Breast epithelium (tissue), 3 donors: Measurements from ENCODE around the gene CHRNA9.

ENCODE experiments used
- POLR2AphosphoS5 ChIP-seq, 3 donors: sonication (generic); formaldehyde crosslinking; IDR thresholded peaks; one replicate each; pipeline ENCODE4 v1.6.1; 2017; ENCODE audit warnings: antibody characterized with exemption in 3 of 3
- TF ChIP-seq, protein P1 (sequence below), 3 donors: fragments of 450-650 bp; IDR thresholded peaks; one replicate each; pipeline ENCODE4 v1.5.1; 2016 to 2017; ENCODE audit warnings: antibody characterized with exemption in 3 of 3, mild to moderate bottlenecking in 3 of 3, moderate library complexity in 3 of 3

DNA sequence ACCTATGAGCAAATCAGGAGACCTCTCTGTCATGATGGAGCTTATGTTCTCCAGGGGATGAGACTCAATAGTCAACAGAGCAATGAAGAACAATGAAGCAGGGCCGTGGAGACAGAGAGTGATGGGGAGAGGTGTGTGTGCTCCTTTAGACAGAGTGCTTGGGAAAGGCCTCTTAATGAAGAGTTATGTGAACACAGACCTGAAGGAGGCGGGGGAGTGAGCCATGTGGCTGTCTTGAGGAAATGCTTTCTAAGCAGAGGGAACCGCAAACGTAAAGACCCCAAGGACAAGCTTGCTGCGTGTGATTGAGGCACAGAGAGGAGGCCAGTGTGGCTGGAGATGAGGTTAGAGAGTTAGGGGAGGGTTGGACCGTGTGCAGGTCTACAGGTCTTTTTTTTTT lies 53.1 kb downstream of the CHRNA9 start:
- TF ChIP-seq, protein P1, sequence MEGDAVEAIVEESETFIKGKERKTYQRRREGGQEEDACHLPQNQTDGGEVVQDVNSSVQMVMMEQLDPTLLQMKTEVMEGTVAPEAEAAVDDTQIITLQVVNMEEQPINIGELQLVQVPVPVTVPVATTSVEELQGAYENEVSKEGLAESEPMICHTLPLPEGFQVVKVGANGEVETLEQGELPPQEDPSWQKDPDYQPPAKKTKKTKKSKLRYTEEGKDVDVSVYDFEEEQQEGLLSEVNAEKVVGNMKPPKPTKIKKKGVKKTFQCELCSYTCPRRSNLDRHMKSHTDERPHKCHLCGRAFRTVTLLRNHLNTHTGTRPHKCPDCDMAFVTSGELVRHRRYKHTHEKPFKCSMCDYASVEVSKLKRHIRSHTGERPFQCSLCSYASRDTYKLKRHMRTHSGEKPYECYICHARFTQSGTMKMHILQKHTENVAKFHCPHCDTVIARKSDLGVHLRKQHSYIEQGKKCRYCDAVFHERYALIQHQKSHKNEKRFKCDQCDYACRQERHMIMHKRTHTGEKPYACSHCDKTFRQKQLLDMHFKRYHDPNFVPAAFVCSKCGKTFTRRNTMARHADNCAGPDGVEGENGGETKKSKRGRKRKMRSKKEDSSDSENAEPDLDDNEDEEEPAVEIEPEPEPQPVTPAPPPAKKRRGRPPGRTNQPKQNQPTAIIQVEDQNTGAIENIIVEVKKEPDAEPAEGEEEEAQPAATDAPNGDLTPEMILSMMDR (IDR thresholded peaks at IDR 0.05), result no peak
- TF ChIP-seq POLR2AphosphoS5 (IDR thresholded peaks at IDR 0.05), result no peak
